Right atrium auricular region (tissue), 2 donors: Measurements from ENCODE around the gene TASOR2. TPM values are rescaled to one million over a fixed set of nuclear protein-coding genes. Genes with fewer than 3 reads are reported as not detected.

Source experiments
- DNase-seq: peaks from one replicate; pipeline ENCODE4 v3.0.0-alpha.2; 2019; ENCODE audit warnings: low spot score
- H3K27ac ChIP-seq, 2 donors: fragments of 200-600 bp; sonication (generic); 1 replicate in 1 of 2; 2 replicates in 1 of 2; pipeline ENCODE4 v1.5.1; 2016 to 2019
- H3K27me3 ChIP-seq, 2 donors: fragments of 200-600 bp; sonication (generic); one replicate each; pipeline versions ENCODE4 v1.5.1 to v1.6.0; 2017 to 2019
- H3K36me3 ChIP-seq: fragments of 200-600 bp; sonication (generic); one replicate; pipeline ENCODE4 v1.5.1; 2016
- H3K4me1 ChIP-seq, 2 donors: fragments of 200-600 bp; sonication (generic); one replicate each; pipeline versions ENCODE4 v1.5.1 to v1.6.0; 2017 to 2019
- H3K4me3 ChIP-seq, 2 donors: fragments of 200-600 bp; sonication (generic); 1 replicate in 1 of 2; 2 replicates in 1 of 2; pipeline ENCODE4 v1.5.1; 2017 to 2019; ENCODE audit warnings: mild to moderate bottlenecking in 1 of 2, moderate library complexity in 1 of 2
- H3K9me3 ChIP-seq, 2 donors: fragments of 200-600 bp; sonication (generic); one replicate each; pipeline ENCODE4 v1.5.1; 2019
- total RNA-seq, 2 donors: library from RNA; depleted of rRNA; stranded (reverse); fragments of >200 nt; gene quantifications; one replicate each; pipeline ENCODE4 v1.1.0, GENCODE V29; 2016
- TF ChIP-seq, protein P1 (sequence below), 2 donors: fragments of 200-600 bp; sonication (generic); IDR thresholded peaks; one replicate each; pipeline ENCODE4 v1.5.1; 2019; ENCODE audit warnings: antibody characterized with exemption in 2 of 2

The TASOR2 gene
- total RNA-seq, 2 donors from 2014 or later, result 41.7 to 47.3 TPM

DNA sequence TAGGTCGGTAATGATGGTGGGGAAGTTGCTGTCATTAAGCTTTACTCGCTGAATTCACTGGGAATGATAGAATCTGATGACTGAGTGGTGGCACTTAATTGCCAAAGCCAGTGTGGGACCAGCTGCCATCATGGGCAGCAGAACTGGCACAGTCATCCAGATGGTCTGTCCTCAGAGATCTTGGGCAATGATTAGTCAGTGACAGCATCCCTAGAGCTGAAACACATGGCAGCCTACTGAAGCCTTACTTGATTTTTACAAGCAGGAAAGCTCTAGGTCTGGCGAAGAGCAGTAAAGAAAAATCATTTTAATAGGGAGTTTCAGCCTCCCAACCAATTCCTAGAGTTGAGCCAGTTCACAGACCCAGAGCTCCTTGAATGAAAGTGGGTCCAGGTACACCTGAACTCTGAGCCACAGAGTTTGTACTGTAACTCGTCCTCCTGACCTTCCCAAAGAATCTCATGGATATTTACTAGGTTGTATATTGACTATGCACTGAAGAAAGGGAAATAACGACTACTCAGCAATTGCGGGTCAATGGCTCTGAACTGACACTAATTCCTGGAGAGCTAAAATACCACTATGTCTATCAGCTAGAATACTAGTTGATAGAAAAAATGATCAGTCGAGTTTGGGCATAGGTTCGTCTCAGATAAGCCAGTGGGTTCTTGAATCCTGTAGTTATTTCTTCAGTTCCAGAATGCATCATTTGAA lies 13.8 kb upstream of the TASOR2 start:
- H3K9me3 ChIP-seq, result peaks cover 0 to 10% of the 10 kb centered on the region in 2 donors
- H3K4me1 ChIP-seq, result peaks cover 0 to 8% of the 10 kb centered on the region in 2 donors
- DNase-seq, result no peak
- H3K27me3 ChIP-seq, result no peaks in the 10 kb centered on the region
- no peaks in the 10 kb centered on the region for H3K36me3 ChIP-seq
- TF ChIP-seq, protein P1, sequence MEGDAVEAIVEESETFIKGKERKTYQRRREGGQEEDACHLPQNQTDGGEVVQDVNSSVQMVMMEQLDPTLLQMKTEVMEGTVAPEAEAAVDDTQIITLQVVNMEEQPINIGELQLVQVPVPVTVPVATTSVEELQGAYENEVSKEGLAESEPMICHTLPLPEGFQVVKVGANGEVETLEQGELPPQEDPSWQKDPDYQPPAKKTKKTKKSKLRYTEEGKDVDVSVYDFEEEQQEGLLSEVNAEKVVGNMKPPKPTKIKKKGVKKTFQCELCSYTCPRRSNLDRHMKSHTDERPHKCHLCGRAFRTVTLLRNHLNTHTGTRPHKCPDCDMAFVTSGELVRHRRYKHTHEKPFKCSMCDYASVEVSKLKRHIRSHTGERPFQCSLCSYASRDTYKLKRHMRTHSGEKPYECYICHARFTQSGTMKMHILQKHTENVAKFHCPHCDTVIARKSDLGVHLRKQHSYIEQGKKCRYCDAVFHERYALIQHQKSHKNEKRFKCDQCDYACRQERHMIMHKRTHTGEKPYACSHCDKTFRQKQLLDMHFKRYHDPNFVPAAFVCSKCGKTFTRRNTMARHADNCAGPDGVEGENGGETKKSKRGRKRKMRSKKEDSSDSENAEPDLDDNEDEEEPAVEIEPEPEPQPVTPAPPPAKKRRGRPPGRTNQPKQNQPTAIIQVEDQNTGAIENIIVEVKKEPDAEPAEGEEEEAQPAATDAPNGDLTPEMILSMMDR (IDR thresholded peaks at IDR 0.05), result no peak
- no peak overlapping the region for H3K27ac ChIP-seq
- no peak overlapping the region for H3K4me3 ChIP-seq

DNA sequence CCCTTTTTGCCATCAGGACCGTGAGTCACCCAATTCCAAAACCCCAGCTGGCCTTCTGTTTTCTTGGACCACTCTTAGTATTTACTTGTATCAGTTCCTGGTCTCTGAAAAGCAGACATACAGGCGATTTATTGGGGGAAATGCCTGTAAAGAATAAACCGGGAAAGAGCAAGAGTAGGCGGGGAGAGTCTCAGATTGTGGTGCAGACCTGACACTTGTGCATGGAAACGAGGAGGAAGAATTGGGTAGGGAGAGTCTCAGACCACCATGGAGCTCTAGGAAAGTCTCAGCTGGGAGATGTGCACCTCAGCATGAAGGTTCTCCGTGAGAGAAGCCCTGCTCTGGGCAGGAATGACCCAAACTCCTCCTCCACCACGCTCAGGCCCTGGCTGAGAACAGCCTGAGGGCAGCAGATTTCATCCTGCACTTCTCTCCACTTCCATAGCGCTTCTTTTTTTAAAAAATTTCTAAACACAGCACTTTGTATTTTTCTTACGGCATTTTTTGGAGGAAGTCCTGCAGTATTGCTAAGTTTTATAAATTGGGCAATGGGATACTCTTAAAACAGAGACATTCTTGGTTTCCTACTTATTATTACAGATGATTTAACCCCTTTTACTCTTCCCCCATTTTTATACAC lies 6.1 kb upstream of the TASOR2 start:
- H3K36me3 ChIP-seq, result no peaks in the 10 kb centered on the region
- DNase-seq, result no peak
- no peaks in the 10 kb centered on the region for H3K27me3 ChIP-seq
- no peaks in the 10 kb centered on the region for H3K4me1 ChIP-seq
- TF ChIP-seq, protein P1 (IDR thresholded peaks at IDR 0.05), result no peak
- H3K4me3 ChIP-seq, result no peak overlapping the region
- H3K9me3 ChIP-seq, result no peaks in the 10 kb centered on the region
- H3K27ac ChIP-seq, result no peak overlapping the region

- H3K27ac ChIP-seq, result no peak overlapping the region
- H3K9me3 ChIP-seq, result no peaks in the 10 kb centered on the region
- TF ChIP-seq, protein P1 (IDR thresholded peaks at IDR 0.05), result no peak
- H3K36me3 ChIP-seq, result no peaks in the 10 kb centered on the region
- DNase-seq, result no peak
- no peak overlapping the region for H3K4me3 ChIP-seq
- no peaks in the 10 kb centered on the region for H3K27me3 ChIP-seq
- H3K4me1 ChIP-seq, result peaks cover 0 to 1% of the 10 kb centered on the region in 2 donors
Measured at GRCh38 chr10:5679037-5679435, 5.6 kb upstream of the TASOR2 start.

DNA sequence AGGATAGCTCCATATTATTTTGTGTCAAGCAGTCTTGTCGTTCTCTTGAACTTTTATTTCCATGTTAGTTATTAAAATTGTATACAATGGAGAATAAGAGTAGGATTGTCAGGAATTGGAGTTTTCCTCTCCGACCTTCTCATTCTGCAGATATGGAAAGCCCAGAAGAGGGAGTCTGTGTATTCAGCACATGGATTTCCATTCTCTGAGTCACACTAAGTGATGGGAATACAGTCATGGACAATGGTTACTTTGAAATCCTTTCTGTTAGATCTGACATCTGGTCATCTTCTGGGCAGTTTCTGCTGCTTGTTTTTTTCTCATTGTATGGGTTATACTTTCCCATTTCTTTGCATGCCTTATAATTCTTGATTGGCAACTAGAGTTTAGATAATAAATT lies 5.0 kb upstream of the TASOR2 start:
- H3K4me1 ChIP-seq, result peaks cover 0 to 4% of the 10 kb centered on the region in 2 donors
- TF ChIP-seq, protein P1 (IDR thresholded peaks at IDR 0.05), result no peak

DNA sequence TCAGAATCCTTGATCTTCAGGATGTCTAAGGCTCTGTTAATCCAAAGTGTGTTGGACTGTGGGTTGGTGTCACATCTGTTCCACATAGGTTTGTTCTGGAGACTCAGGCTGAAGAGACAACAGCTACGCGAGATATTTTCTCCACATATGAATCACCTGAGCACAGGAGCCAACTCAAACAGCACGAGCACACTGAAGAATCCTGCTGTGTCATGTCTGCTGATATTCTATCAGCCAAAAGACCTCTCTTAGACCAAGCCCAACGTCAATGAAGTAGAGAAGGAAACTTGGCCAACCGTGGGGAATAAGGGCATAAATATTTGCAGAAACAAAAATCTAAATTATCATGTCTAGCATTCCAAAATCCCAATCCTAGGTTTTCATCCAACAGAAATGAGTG lies 2.7 kb upstream of the TASOR2 start:
- H3K4me1 ChIP-seq, result peaks cover 0 to 16% of the 10 kb centered on the region in 2 donors
- no peak overlapping the region for H3K4me3 ChIP-seq
- H3K36me3 ChIP-seq, result no peaks in the 10 kb centered on the region
- no peak for DNase-seq
- H3K9me3 ChIP-seq, result no peaks in the 10 kb centered on the region
- TF ChIP-seq, protein P1 (IDR thresholded peaks at IDR 0.05), result no peak
- H3K27ac ChIP-seq, result no peak overlapping the region
- no peaks in the 10 kb centered on the region for H3K27me3 ChIP-seq

More for the DNA sequence above, 5.0 kb upstream of the TASOR2 start:
- H3K4me3 ChIP-seq, result no peak overlapping the region
- H3K27ac ChIP-seq, result no peak overlapping the region
- no peak for DNase-seq
- no peaks in the 10 kb centered on the region for H3K36me3 ChIP-seq
- no peaks in the 10 kb centered on the region for H3K27me3 ChIP-seq
- no peaks in the 10 kb centered on the region for H3K9me3 ChIP-seq
